Testis (tissue), 3 donors: ENCODE data around the gene C3orf22. TPM values are rescaled to one million over a fixed set of nuclear protein-coding genes. Genes with fewer than 3 reads are reported as not detected.

ENCODE experiments used
- DNase-seq: peaks from one replicate; pipeline ENCODE4 v3.0.0-alpha.2; 2019
- H3K27ac ChIP-seq, 2 donors: fragments of 200-600 bp; sonication (generic); one replicate each; pipeline ENCODE4 v1.5.1; 2019
- H3K27me3 ChIP-seq: fragments of 200-600 bp; sonication (generic); one replicate; pipeline ENCODE4 v1.5.1; 2019
- H3K36me3 ChIP-seq: fragments of 200-600 bp; sonication (generic); one replicate; pipeline ENCODE4 v1.5.1; 2017; ENCODE audit warnings: low read depth; ENCODE audit errors: missing control alignments
- H3K4me1 ChIP-seq: fragments of 200-600 bp; sonication (generic); one replicate; pipeline ENCODE4 v1.5.1; 2019
- H3K4me3 ChIP-seq, 2 donors: fragments of 200-600 bp; sonication (generic); one replicate each; pipeline ENCODE4 v1.5.1; 2017 to 2019
- H3K9me3 ChIP-seq: fragments of 200-600 bp; sonication (generic); one replicate; pipeline ENCODE4 v1.5.1; 2017
- POLR2A ChIP-seq: fragments of 450-650 bp; IDR thresholded peaks from one replicate; pipeline ENCODE4 v1.6.1; 2017; ENCODE audit warnings: antibody characterized with exemption, mild to moderate bottlenecking, moderate library complexity
- WGBS, 2 donors: methylation state at CpG; one replicate each; pipeline ENCODE4 v1.1.5; 2018; 5-methylcytosine and 5-hydroxymethylcytosine counted together
- intact Hi-C: fragments of 100-400 bp; cut with DNase I; formaldehyde crosslinking; loops from one replicate; pipeline ENCODE4 v1.15.1; 2023; ENCODE audit warnings: low total_unique reads
- polyA plus RNA-seq: library from polyadenylated mRNA; stranded (reverse); fragments of 350-450 nt; fragmentation: Illumina TruSeq; extraction: RNeasy Lipid Tissue Mini Kit (QIAGEN cat#74804); gene quantifications from one replicate; pipeline ENCODE4 v1.2.3, GENCODE V29; 2014; ENCODE audit warnings: low read depth, low replicate concordance; ENCODE audit not compliant: insufficient read depth
- total RNA-seq, 2 donors: library from RNA; depleted of rRNA; stranded (reverse); fragments of >200 nt; gene quantifications; one replicate each; pipeline ENCODE4 v1.2.3, GENCODE V29; 2016
- TF ChIP-seq, protein P1 (sequence below), 3 experiments: fragments of 450-650 bp in 2 of 3; fragments of 200-600 bp in 1 of 3; sonication (generic) in 1 of 3; IDR thresholded peaks; one replicate each; pipeline ENCODE4 v1.5.1; 2016 to 2019; ENCODE audit warnings: antibody characterized with exemption in 3 of 3, mild to moderate bottlenecking in 2 of 3, moderate library complexity in 1 of 3

Gene C3orf22
- total and polyA plus RNA-seq, 3 donors from 2014 or later: 33.0 to 61.4 (median 42.2) TPM

DNA sequence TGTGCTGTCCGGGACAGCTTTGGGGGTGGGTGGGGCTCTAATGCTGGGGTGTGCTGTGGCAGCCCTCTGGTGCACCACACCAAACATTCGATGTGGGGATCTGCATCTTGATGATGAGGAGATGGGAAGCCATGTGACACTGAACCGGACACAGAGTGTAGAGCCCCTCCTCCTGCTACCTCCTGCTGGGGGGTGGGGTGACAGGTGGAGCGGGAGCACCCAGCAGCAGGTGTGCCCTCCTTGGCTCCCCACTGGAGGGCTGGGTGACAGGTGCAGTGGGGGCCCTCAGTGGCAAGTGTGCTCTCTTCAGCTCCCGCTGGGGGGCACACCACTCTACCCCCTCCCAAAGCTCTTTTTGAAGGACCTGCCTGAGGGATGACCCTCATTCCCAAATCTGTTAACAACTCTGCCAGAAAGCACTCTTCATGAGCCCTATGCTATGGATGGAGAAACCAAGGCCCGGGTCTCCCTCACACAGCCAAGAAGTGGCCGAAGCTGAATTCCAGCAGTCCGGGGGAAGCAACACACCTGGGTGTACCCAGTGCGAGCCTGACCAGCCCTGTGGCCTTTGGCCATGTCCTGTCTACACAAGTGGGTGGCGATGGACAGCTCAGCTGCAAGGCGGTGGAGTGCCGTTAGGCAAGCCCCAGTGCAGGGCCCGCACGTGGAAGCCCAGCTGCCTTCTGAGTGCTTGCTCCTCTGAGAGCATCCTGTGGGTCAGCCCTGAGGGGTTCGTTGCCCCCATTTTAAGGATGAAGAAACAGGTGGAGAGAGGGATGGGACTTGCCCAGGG is 40.5 kb downstream of the C3orf22 start:
- Histone ChIP-seq H3K36me3 (no peaks in the 10 kb centered on the region), H3K4me3 (no peak overlapping the region), H3K27me3 (no peaks in the 10 kb centered on the region), H3K4me1 (no peaks in the 10 kb centered on the region), H3K27ac (no peak overlapping the region), H3K9me3 (no peaks in the 10 kb centered on the region)
- WGBS, 2 donors: 89 to 95% methylated on average over 10 to 15 of the region's 15 CpGs
- TF ChIP-seq, protein P1, sequence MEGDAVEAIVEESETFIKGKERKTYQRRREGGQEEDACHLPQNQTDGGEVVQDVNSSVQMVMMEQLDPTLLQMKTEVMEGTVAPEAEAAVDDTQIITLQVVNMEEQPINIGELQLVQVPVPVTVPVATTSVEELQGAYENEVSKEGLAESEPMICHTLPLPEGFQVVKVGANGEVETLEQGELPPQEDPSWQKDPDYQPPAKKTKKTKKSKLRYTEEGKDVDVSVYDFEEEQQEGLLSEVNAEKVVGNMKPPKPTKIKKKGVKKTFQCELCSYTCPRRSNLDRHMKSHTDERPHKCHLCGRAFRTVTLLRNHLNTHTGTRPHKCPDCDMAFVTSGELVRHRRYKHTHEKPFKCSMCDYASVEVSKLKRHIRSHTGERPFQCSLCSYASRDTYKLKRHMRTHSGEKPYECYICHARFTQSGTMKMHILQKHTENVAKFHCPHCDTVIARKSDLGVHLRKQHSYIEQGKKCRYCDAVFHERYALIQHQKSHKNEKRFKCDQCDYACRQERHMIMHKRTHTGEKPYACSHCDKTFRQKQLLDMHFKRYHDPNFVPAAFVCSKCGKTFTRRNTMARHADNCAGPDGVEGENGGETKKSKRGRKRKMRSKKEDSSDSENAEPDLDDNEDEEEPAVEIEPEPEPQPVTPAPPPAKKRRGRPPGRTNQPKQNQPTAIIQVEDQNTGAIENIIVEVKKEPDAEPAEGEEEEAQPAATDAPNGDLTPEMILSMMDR (IDR thresholded peaks at IDR 0.05): no peak
- TF ChIP-seq POLR2A: no peak
- intact Hi-C loops: no loop called here
- no peak for DNase-seq

DNA sequence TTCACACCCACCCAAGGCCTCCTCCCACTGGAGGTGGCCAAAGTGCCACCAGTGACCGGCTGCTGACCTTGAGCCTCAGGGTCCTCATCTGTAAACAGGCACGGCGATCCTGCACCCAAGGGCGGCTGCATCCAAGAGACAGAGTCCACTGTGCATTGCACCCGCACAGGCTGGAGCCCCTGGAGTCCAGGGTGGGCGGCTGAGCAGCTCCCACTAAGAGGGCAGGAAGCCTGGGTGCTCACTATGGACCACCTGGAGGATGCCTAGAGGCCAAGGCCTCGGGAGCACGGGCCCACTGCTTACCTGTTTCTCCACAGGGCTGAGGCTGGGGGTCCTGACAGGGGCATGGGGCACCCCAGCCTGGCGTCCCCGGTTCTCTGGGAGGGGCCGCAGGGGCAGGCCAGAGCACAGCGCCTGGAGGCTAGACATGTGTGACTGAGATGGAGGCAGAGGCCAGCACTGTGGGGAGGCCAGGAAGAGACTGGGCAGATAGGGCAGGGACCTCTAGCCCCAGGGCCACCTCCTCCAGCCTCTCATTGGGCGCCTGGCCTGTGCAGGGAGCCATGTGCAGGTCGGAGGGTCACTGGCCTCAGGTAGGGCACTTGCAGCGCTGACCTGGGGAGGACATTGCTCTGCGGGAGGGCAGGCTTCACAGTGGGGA is 41.3 kb downstream of the C3orf22 start, which contains the start of gene UROC1:
Gene UROC1 (minus strand): TSS at position 483 of the 661 bp plus-strand sequence. CDS start 54 bp downstream, at position 429.
- intact Hi-C loops: no loop called here

DNA sequence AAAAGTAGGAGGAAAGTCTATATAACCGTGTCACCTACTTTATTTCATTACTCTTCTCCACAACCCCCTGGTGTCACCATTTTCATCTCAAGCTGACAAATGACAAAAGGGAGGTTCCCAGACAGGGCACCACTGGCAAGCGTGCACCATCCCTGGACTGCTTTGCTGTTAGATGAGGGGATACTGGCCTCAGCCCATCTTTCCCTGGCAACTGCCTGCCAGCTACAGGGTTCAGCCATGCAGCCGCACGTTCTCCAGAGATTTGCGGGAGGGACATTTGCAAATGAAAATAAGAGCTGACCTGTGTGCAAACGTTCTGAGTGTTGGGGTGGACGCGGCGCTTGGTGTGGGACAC is 41.8 kb downstream of the C3orf22 start:
- no peak for DNase-seq
- 86 to 90% methylated on average over 9 of the region's 9 CpGs for WGBS, 2 donors
- intact Hi-C loops: no loop called here
- no peak overlapping the region for H3K4me3 ChIP-seq
- no peaks in the 10 kb centered on the region for H3K9me3 ChIP-seq
- no peaks in the 10 kb centered on the region for H3K36me3 ChIP-seq
- TF ChIP-seq, protein P1 (IDR thresholded peaks at IDR 0.05): no peak
- TF ChIP-seq POLR2A: no peak
- peaks cover 3% of the 10 kb centered on the region for H3K4me1 ChIP-seq
- no peaks in the 10 kb centered on the region for H3K27me3 ChIP-seq
- H3K27ac ChIP-seq: no peak overlapping the region

More for the DNA sequence above, 41.3 kb downstream of the C3orf22 start, which contains the start of gene UROC1:
- no peak for TF ChIP-seq POLR2A
- TF ChIP-seq, protein P1 (IDR thresholded peaks at IDR 0.05): no peak
- Histone ChIP-seq H3K4me1 (no peaks in the 10 kb centered on the region), H3K4me3 (no peak within 1 kb of the TSS), H3K36me3 (no peaks in the 10 kb centered on the region), H3K9me3 (no peaks in the 10 kb centered on the region), H3K27me3 (no peaks in the 10 kb centered on the region), H3K27ac (no peak within 1 kb of the TSS)
- no peak for DNase-seq
- WGBS, 2 donors: 83 to 90% methylated on average over 4 to 16 of the region's 16 CpGs

DNA sequence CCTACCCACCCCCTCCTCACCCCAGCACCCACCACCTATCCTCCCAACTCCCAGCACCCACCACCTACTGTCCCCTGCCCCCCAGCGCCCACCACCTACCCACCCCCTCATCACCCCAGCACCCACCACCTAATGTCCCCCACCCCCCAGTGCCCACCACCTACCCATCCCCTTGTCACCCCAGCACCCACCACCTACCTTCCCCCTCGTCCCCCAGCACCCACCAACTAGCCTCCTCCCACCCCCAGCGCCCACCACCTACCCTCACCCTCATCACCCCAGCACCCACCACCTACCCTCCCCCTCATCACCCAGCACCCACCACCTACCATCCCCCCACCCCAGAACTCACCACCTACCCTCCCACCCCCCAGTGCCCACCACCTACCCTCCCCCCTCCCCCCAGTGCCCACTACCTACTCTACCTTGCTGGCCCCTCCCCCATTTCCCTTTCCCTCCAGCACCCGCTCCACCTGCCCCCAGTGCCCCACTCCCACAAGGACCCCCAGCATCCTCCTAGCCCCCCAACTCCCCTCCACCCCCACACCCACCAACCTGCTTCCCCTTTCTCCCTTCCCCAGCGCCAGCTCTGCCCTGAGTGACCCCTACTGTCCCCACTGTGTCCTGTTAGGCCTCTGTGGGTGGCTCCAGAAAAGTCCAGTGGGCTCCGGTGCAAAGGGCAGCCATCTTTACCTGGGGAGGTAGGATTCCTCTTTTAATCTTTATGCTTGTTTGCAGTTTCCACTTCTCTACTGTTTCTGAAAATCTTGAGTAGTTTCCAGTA is 42.4 kb downstream of the C3orf22 start:
- no peaks in the 10 kb centered on the region for H3K27me3 ChIP-seq
- H3K4me3 ChIP-seq: no peak overlapping the region
- no peaks in the 10 kb centered on the region for H3K36me3 ChIP-seq
- H3K9me3 ChIP-seq: no peaks in the 10 kb centered on the region
- DNase-seq: no peak
- H3K27ac ChIP-seq: no peak overlapping the region
- intact Hi-C loops: no loop called here
- H3K4me1 ChIP-seq: peaks cover 3% of the 10 kb centered on the region
- WGBS, 2 donors: 94 to 99% methylated on average over 5 of the region's 6 CpGs
- TF ChIP-seq POLR2A: no peak
- TF ChIP-seq, protein P1 (IDR thresholded peaks at IDR 0.05): no peak
